GM19328 (cell line): ENCODE measurements around the gene PPT2.

ENCODE experiments used
- ATAC-seq: cut with Tn5 transposase; IDR thresholded peaks from one replicate; pipeline ENCODE4 v1.9.1; 2021; ENCODE audit warnings: mild to moderate bottlenecking, moderate library complexity; ENCODE audit not compliant: unreplicated experiment

PPT2 gene, protein sequence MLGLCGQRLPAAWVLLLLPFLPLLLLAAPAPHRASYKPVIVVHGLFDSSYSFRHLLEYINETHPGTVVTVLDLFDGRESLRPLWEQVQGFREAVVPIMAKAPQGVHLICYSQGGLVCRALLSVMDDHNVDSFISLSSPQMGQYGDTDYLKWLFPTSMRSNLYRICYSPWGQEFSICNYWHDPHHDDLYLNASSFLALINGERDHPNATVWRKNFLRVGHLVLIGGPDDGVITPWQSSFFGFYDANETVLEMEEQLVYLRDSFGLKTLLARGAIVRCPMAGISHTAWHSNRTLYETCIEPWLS

DNA sequence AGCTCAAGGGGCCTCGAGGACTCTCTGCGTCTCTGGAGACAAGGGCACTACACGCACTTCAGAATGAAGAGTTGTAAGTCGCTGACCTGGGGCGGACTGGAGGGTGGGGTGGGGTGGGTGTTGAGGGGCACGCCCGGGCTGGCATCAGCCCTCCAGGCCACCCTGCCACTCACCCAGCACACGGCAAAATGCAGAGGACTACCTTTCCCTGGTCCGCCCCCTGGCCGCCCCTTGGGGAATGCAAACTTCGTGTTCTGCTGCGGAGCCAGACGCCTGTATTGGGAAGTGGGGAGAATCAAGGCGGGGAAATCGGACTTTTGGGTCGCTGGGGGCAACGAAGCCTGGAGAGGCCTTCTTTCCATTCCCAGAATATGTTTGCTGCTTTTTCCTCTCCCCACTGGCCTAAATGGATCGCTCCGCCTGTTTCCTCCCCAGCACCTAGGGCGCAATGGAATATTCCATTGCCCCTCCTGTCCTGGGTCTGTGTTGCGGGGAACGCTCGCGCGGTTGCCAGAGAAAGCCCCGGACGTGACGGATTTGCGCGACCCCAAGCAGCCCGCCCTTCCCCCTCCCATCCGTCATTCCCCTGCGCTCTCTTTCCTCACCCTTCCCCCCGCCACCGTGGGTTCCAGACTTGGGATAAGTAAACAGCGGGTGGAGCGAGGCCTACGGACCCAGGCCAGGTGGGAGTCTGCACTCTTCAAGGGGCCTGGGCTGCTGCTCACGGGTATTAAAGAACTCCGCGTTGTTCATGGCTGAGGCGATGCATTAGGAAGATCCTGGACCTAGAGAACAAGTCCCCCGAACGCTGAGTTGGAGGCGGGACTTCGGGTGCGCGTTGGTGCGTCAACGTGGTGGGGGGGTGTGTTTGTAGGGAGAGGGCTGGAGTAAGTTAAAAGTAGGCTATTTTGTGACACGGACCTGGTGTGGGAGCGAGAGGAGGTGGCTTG is at the start of gene PPT2:
TSS of gene PPT2 (plus strand) at position 578 of the 950 bp plus-strand sequence. CDS start 454 bp downstream, outside the sequence.
- ATAC-seq = no peak

DNA sequence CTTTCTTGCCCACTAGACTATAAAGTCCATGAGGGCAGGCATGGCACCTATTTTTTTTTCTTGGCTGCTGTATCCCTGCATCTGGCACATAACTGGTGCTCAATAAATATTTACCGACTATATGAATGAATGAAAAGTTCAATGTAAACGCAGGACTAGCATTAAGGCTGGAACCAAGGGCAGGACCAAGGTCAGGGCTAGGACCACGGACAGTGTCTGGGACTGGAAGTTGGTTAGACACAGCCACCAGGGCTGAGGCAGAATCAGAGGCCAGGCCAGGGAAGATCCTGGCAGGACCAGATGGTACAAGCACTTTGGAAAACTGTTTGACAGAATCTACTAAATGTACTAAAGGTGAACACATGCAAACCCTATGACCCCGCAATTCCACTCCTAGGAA is 48.5 kb upstream of the PPT2 start:
- no peak for ATAC-seq

DNA sequence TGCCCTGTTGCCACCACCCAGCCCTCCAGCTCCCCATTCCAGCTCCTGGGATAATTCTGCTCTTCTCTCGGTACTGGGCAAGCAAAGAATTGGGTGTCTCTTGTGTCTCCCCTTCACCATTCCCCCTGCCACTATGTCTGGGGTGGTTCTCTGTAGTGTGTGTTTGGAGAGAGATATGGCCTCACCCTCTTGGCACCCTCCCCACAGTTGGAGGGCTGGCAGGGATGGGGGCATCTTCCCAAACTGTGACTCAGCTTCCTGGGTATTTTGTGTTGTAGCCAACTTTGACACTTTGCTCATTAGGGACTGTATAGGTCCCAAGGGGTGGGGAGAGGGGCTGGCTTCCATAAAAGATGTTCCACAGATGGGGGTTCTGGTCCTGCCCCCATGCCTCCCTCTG is 46.5 kb upstream of the PPT2 start:
- ATAC-seq = no peak

DNA sequence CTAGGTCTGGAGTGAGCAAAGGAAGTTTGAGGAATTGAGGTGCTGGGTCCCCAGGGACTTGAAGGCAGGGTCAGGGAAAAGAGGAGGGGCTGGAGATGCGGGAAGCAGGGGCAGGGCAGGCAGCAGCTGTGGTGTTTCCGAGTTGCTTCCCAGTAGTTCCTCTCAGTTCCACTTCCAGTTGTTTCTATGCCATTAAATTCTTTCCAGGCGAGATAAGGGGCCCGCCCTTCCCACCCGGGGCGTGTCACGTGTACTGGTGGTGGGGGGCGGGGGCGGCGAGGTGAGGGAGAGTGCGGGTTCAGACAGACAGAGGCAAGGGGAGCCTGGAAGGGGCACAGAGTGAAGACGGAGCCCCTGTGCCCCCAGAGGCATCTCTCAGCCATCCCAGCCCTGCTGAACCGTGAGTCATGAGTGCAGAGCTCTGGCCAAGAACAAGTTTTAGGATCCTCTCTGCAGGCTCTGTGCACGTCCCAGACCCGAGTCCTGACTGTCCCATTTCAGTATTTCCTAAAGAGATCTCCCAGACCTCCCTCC is 45.8 kb upstream of the PPT2 start:
- no peak for ATAC-seq

DNA sequence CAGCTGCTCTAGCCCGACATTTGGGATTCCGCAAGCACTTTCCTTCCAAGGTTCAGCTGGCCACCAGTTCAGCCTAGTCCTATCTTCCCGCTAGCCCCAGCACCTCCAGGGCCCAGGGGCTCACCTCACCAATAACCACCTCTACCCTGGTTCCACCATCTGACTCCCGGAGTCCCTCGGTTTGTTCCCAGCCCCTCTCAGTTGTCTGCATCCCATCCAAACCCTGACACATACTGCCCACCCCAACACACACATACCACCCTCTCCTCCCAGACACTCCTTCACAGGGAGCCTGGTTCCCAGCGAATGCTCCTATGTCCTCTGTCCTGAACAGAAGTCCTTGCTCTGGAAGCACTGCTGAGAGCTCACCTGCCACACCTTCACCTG is 45.2 kb upstream of the PPT2 start:
- ATAC-seq = no peak

DNA sequence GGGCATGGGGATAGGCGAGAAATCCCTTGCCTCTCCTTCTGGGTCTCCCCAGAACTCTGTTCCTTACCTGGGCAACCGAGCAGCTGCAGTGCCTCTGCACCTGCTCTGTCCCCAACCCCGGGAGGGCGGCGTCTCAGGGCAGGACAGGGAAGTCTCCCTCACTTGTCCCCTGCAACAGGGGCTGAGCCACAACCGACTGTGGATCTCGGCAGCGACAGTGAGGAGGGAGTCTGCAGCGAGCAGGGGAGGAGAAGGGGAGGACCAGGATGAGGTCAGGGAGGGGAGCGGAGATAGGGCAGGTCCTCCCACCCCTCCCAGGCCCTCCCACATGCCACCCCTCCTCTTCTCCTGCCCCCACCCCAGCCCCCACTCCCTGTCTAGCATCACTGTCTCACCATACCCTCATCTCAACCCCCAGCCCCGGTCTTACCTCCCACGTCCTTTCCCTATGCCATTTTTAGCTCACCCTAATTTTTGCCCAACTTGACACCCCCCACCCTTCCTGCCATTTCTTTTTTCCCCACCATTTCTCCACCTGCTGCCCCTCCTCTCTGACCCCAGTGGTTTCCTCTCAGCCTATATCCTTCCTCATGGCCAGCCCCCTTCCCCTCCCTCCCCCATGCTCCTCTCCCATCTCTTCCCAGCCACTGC is 44.7 kb upstream of the PPT2 start, which contains the start of gene TNXB:
TSS of gene TNXB (minus strand) at position 225 of the 651 bp plus-strand sequence. CDS start 11,140 bp downstream, outside the sequence.
- no peak for ATAC-seq

DNA sequence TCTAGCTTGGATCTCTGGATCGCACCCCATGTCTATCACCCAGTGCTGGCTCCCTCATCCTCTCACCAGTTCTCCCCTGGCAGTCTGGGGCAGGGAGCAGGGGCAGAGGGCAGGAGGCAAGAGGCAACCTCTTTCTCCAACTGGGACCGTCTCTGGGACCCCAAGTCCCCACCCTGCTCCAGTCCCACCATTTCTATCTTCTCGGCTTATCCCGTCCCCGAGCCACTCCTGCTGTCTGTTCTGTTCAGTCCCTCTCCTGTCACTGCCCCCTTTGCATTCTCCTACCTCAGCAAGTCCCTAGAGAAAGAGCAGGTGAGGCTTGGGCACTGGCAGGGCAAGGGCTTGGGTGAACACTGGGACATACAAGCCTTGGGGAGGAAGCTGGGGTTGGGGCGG is 44.2 kb upstream of the PPT2 start:
- ATAC-seq = no peak

DNA sequence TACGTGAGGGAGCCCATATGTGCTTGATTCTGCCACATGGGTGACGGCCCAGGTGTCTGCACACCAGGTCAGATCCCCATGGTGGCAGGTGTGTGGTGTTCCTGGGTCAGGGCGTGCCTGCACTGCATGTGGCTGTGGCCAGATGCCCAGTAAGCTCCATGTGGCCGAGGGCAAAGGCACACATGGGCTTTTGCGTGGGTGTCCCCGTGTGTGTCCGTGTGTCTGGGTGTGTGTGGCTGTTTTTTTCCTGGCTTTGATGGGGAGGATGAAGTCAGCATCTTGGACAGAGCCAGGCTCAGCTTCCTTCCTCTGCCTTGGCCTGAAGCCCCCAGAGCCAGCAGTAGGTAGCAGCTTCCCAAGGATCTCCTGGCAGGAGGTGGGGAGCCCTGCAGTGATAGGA is 43.3 kb upstream of the PPT2 start:
- no peak for ATAC-seq

DNA sequence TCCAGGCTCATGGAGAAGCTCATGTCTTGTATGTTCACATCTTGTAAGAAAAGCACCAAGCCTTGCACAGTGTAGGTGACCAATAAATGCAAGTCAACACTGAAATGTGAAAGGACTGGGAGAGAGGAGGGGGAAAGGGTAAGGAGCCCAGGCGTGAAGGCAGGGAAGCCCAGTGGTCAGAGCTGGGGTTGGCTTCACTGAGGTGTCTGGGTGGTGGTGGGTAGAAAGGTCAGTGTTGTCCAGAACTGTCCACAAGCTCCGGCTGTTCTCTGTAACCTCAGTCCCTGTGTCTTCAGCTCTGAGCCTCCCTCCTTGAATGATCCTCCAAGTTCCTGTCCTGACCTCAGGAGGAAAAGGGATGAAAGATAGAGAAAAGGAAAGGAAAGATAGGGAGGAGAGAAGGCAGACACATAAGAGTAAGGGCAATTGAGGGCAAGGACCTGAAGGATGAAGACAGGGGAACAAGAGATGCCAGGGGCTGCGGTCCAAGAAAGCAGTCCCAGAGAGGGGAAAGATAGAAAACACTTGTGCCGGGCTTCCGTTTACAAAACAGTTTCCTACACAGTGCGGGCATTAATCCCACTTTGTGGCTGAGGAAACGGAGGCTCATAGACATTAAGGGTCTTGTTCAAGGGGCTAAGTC is 42.4 kb upstream of the PPT2 start:
- ATAC-seq = no peak

DNA sequence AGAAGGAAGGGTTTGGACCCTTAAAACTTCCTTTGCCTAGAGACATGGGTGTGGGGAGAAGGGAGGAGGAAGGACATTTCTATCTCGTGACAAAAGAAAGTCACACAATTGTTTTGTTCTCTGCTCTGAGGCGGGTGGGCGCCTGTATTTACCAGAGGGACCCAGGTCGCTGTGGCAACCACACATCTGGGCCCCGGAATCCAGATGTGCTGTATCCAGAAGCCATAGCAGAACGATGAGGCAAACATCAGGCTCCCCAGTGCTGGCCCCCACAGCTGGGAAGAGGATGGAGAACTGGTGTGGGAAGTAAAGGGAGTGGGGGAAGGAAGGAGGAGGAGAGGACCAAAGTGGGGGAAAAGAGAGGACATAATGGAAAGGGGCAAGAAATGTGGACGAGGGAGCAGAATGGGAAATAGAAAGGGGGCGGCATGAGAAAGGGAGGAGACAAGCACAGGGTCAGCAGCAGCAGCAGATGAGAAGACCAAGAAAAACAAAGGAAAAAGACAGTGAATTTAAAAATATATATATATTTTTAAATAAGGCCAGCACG is 41.4 kb upstream of the PPT2 start:
- no peak for ATAC-seq

DNA sequence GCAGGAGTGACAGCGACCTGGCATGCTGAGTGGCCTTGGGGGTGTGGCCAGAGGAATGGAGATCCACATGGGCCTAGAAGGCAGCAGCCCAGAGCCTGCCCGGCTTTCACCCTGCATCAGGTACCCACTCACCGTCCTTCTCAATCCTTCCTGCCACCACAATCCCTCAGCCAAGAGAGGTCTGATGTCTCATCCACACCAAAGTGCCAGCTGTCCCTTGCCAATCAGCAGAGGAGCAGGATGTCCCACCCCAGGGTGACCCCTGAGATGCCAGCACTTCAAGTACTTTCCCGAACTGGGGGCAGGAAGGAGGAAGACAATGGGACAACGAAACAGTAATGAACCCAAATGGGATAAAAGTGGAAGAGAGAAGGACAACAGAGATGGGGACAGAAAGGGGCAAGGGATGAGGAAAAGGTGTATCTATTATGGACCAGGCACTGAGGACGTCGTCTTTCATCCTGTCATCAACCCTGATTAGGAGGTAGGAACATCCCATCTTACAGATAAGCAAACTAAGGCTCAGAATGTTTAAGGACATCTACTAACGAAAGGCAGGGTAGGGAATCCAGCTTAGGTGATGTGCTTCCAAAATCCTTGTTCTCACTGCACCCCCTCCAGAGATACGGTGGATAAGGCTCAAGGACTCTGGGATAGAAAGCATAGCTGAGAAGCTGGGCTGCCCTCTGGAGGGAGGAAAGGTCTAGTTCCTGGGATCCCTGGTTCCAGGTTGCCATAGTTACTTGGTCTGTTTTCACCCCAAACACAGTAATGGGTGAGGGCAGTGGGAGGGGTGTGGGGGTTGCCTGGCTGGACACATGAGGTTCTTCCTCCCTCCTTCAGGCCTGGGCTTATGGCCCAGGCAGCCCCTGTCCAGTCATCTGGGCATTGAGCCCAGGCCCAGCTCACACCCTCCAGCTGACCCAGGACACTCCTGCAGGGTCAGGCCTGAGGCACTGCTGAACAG is 40.3 kb upstream of the PPT2 start:
- ATAC-seq = no peak

DNA sequence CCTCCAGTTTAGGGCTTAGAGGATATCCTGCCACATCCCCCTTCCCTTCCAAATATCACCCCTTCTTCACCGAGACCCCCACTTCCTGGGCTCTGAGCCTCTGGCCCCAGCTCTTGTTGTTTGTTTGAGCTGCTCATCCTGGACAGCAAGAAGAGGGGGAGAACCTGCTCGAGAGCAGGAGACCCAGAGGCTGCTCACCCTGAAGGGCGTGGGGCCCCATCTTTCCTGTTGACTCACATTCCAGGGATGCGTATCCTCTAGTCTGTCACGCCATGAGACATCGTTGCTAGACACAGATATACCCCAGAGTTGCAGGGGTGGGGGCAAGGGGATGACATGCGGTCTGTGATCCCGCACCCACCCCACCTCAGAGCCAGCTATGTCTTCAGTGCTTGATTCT is 39.1 kb upstream of the PPT2 start:
- ATAC-seq = no peak

DNA sequence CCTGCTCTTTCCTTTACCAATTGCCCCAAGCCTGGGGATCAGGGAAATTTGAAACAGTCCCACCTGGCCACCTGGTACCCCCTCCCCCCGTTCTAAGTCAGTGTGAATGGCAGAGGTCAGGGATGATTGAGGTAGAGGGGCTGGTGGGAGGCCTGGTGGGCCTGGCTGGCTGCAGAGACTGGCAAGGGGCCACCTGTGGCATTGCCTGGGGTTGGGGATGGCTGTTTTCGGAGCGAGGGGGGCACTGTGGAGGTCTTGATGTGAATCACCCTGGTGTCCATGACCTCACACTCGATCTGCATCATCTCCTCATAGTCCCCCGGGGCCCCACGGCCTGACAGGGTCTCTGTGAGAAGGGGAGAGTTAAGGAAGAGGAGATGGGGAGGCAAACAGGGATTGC is 38.3 kb upstream of the PPT2 start:
- ATAC-seq = no peak

DNA sequence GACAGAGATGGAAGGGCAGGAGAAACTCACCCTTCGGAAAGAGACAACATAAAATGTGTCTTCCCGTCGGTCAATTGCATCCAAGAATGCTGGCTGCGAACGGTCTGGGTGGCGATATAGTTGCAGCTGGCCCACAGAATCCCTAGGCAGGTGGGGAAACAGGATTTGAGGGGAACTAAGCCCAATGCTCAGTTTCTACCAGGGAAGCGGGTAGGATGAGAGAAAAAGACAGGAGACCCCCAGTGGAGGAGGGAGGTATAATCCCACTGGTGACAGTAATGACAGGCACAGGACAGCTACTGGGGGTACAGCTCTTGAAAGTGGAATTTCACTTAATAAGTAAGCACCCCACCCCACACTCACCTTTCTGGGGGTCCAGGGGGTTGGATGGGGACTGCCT is 37.3 kb upstream of the PPT2 start:
- no peak for ATAC-seq

DNA sequence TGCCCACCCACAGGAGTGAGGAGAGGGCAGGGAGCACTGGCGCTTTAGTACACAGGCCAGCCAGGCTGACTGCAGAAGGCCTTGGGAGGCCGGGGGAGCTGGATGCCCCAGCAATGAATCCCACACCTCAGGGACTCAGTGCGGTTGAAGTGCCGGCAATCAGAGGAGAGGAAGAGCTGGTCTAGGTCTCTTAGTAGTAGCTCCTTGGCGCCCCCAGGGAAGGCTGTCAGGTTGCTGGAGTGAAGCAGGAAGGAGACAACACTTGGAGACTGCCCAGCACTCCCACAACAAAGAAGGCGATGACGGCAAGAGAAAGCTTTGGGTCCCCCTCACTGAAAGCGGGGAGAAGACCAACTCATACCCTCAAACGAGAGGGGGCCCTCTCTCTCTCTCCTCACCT is 36.5 kb upstream of the PPT2 start:
- no peak for ATAC-seq

DNA sequence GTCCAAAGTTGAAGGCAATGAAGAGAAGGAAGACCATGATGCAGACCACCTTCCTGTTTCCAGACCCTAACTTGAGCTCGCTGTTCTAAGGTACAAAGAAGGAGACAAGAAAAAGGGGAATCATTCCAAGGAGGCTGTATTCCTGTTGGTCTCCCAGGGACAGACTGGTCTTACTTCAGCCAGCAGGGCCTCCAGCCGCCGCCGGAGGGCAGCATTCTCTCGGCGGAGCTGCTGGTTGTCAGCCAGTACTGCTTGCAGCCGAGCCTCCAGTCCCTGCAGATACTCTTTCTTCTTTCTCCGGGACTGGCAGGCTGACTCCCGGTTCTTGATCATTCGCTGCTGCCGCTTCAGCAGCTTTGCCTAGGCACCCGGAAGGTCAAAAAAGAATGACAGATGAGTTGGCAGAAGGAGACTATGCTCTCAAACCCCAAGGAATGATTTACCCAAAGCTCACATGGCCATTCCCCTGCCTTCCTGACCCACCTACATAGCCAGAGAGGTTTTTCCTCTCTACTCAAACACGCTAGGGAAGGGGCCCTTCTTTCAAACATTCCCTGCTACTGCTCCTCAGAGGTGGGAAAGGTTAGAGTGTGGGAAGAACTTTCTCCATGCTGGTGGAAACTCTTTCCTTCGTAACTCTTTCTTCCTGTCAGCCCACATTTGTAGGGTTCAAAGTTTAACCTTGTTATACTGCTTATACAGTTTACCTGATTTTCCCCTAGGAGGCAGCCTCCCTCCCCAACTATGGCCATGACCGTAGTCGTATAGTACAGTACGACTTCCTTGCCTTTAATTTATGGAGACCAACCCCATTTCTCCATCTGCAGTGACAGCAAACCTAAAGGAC is 34.9 kb upstream of the PPT2 start:
- no peak for ATAC-seq

DNA sequence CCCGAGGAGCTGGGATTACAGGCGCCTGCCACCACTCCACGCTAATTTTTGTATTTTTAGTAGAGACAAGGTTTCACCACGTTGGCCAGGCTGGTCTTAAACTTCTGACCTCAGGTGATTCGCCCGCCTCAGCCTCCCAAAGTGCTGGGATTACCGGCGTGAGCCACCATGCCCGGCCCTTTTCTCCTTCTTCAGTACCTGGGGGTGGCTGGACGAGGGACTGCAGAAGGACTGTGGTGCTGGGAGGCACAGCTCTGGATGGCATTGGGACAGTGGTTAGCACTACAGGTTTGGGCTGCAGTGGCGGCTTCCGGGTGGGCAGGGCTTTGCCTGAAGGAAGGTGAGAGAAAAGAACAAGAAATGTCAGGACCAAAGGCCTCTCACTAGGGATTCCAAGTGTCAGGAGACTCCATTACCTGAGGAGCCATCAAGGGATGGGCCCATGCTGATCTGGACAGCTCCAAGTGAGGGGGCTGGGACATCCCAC is 33.3 kb upstream of the PPT2 start:
- ATAC-seq = no peak

DNA sequence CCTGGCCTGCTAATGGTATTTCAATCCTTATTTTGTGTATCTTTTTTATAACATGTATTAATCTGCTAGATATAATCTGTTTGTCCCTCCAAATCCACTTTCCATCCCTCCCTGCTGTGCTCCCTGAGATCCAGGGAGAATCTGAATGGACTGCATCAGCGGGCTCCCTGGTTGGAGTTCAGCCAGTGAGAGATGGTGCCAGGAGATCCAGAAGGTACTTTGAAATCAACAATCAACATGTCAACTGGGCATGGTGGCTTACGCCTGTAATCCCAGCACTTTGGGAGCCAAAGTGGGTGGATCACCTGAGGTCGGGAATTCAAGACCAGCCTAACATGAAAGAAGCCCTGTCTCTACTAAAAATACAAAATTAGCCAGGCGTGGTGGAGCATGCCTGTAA is 30.3 kb upstream of the PPT2 start:
- ATAC-seq = no peak
